Fibroblast of lung (primary cell): Measurements from ENCODE around the gene EIF3B.

ENCODE experiments used
- CTCF ChIP-seq, 2 donors: IDR thresholded peaks in 1 of 2; conservative IDR thresholded peaks in 1 of 2; 1 replicate in 1 of 2; 2 replicates in 1 of 2; pipeline ENCODE4 v1.5.1; 2011 to 2012; ENCODE audit warnings: low read length in 2 of 2, control low read depth in 1 of 2, inconsistent platforms in 1 of 2, low read depth in 1 of 2, mild to moderate bottlenecking in 1 of 2
- EZH2 ChIP-seq: IDR thresholded peaks from 2 replicates; pipeline ENCODE4 v1.5.1; 2012; ENCODE audit warnings: low read length, control low read depth, mild to moderate bottlenecking; ENCODE audit errors: missing control alignments

GRCh38 chr7:2355705-2356008 lies 1.0 kb downstream of the EIF3B start:
- TF ChIP-seq CTCF (conservative IDR thresholded peaks at IDR 0.05 in 1 of 2, IDR thresholded peaks at IDR 0.05 in 1 of 2; ENCODE audit: low read depth in 1 of 2, low read length in 2 of 2) (no peak), EZH2 (no peak)
